Kidney capillary endothelial cell (primary cell): ENCODE data around the gene P2RX5.

Experiments used
- DNase-seq: peaks from one replicate; pipeline ENCODE4 v3.0.0-alpha.2; 2018; ENCODE audit warnings: low spot score

Gene P2RX5

GRCh38 chr17:3681057-3681456, 14.9 kb downstream of the P2RX5 start:
- no peak for DNase-seq

- DNase-seq = no peak
Observed at GRCh38 chr17:3679531-3680126, 16.3 kb downstream of the P2RX5 start.

GRCh38 chr17:3678821-3679530, 17.0 kb downstream of the P2RX5 start:
- no peak for DNase-seq

GRCh38 chr17:3678095-3678820, 17.7 kb downstream of the P2RX5 start:
- DNase-seq = no peak

- DNase-seq = no peak
Observed at GRCh38 chr17:3675886-3676285, 20.1 kb downstream of the P2RX5 start.

GRCh38 chr17:3672571-3672970, 23.4 kb downstream of the P2RX5 start:
- no peak for DNase-seq

GRCh38 chr17:3669548-3669947, 26.4 kb downstream of the P2RX5 start:
- DNase-seq = no peak

GRCh38 chr17:3669085-3669347, 26.9 kb downstream of the P2RX5 start:
- no peak for DNase-seq

GRCh38 chr17:3668279-3669084, 27.5 kb downstream of the P2RX5 start, which contains the start of the genes EMC6 and TAX1BP3:
Gene EMC6, plus strand, starts transcription at chr17:3668812. Its CDS starts 335 bp downstream, at chr17:3669147.
Gene TAX1BP3, minus strand, starts transcription at chr17:3668578. Its CDS starts 52 bp downstream, at chr17:3668526.
- DNase-seq = peak; percentile 99

- peak; percentile 79 for DNase-seq
Observed at GRCh38 chr17:3667366-3668278, 28.3 kb downstream of the P2RX5 start.

GRCh38 chr17:3666516-3666915, 29.4 kb downstream of the P2RX5 start:
- no peak for DNase-seq

GRCh38 chr17:3665834-3666233, 30.1 kb downstream of the P2RX5 start:
- no peak for DNase-seq

- no peak for DNase-seq
Observed at GRCh38 chr17:3663102-3664011, 32.6 kb downstream of the P2RX5 start.

GRCh38 chr17:3660311-3660891, 35.6 kb downstream of the P2RX5 start:
- no peak for DNase-seq

- DNase-seq = peak; percentile 21
Observed at GRCh38 chr17:3659541-3660111, 36.3 kb downstream of the P2RX5 start.

GRCh38 chr17:3658784-3659449, 37.0 kb downstream of the P2RX5 start:
- DNase-seq = no peak

- no peak for DNase-seq
Observed at GRCh38 chr17:3657874-3658783, 37.8 kb downstream of the P2RX5 start.

- no peak for DNase-seq
Observed at GRCh38 chr17:3657588-3657869, 38.4 kb downstream of the P2RX5 start.
